ENCODE results near the gene FCRLB. TPM values are rescaled to one million over a fixed set of nuclear protein-coding genes. Genes with fewer than 3 reads are reported as not detected.
"Not testable (repeated sequence)": the region's sequence is repeated elsewhere in the genome, so short reads cannot be mapped to it uniquely, and the experiment has no call there.

FCRLB gene
- total and polyA plus RNA-seq, 12 donors, result 0.11 to 0.88 (median 0.32) TPM

- TF ChIP-seq CTCF (IDR thresholded peaks at IDR 0.05), result no peak
- 60 to 70% methylated on average over 8 of the region's 8 CpGs for WGBS, 2 donors
- intact Hi-C loops (cut with DNase I), result no loop called here
- no peak overlapping the region for H3K27ac ChIP-seq
- H3K4me3 ChIP-seq, result no peak overlapping the region
- DNase-seq (no peak), ATAC-seq (no peak)
- no peaks in the 10 kb centered on the region for H3K9me3 ChIP-seq
- H3K27me3 ChIP-seq, result peaks cover 0 to 34% (median 17%) of the 10 kb centered on the region in 7 donors
- H3K4me1 ChIP-seq, result peaks cover 0 to 41% (median 9%) of the 10 kb centered on the region in 9 donors
- no peaks in the 10 kb centered on the region for H3K36me3 ChIP-seq
These were observed 497 bp downstream of the FCRLB start for GRCh38 chr1:161721738-161722343.

GRCh38 chr1:161722406-161722805 lies 1.1 kb downstream of the FCRLB start:
- peaks cover 0 to 45% (median 11%) of the 10 kb centered on the region in 9 donors for H3K4me1 ChIP-seq
- no peak for TF ChIP-seq CTCF (IDR thresholded peaks at IDR 0.05)
- peaks cover 0 to 32% (median 17%) of the 10 kb centered on the region in 7 donors for H3K27me3 ChIP-seq
- no peak overlapping the region for H3K27ac ChIP-seq
- no peaks in the 10 kb centered on the region for H3K9me3 ChIP-seq
- intact Hi-C loops (cut with DNase I), result no loop called here
- no peak overlapping the region for H3K4me3 ChIP-seq
- no peak for DNase-seq
- H3K36me3 ChIP-seq, result no peaks in the 10 kb centered on the region
- no peak for ATAC-seq
- WGBS, 2 donors, result 84 to 97% methylated on average over 1 of the region's 1 CpG

GRCh38 chr1:161723459-161724141 lies 2.3 kb downstream of the FCRLB start:
- DNase-seq (no peak), ATAC-seq (no peak)
- TF ChIP-seq CTCF (IDR thresholded peaks at IDR 0.05), result no peak
- Histone ChIP-seq H3K36me3 (no peaks in the 10 kb centered on the region), H3K27ac (no peak overlapping the region), H3K4me3 (no peak overlapping the region), H3K9me3 (no peaks in the 10 kb centered on the region), H3K4me1 (peaks cover 0 to 51% (median 17%) of the 10 kb centered on the region in 9 donors), H3K27me3 (peaks cover 0 to 32% (median 14%) of the 10 kb centered on the region in 7 donors)
- 90 to 91% methylated on average over 8 of the region's 8 CpGs for WGBS, 2 donors
- intact Hi-C loops (cut with DNase I), result no loop called here

GRCh38 chr1:161725258-161725907 lies 4.0 kb downstream of the FCRLB start:
- peak overlapping the region in 8 of 10 donors; percentile 87 to 91 (median 88) for H3K27ac ChIP-seq
- intact Hi-C loops (cut with DNase I); H3K36me3 ChIP-seq; DNase-seq; H3K9me3 ChIP-seq; ATAC-seq: not testable (repeated sequence)
- peaks cover 0 to 31% (median 11%) of the 10 kb centered on the region in 7 donors for H3K27me3 ChIP-seq
- H3K4me3 ChIP-seq, result peak overlapping the region; percentile 46 to 98 (median 78)
- peaks cover 0 to 49% (median 17%) of the 10 kb centered on the region in 9 donors for H3K4me1 ChIP-seq
- 48 to 49% methylated on average over 22 of the region's 22 CpGs for WGBS, 2 donors
